Activated CD4-positive, CD25-positive, alpha-beta regulatory T cell treated with anti-CD3 and anti-CD28 coated beads, Interleukin-2, amount 50 U/mL, for 16 hours (primary cell): Measurements from ENCODE around the gene PHTF2.

ENCODE experiments used
- DNase-seq: peaks from one replicate; pipeline ENCODE4 v3.0.0-alpha.2; 2020; ENCODE audit warnings: low read depth, low spot score

PHTF2 gene

DNA sequence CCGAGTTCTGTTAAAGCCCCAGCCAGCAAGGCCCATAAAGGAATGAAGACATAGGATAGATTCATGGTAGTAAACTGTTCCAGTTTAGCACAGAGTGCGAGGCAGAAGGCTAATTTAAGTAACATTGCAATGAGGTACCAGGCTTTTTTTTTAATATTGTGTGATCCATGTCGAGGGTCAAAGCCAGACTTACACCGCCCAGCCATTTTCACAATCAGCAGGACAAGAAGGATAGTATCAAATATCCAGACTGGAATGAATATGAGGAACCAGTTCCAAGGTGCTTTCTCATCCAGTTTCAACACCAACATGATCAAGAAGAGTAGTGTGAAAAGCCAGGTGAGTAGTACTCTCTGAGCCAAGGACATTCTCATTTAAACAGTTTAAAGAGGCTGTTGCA lies 4.6 kb upstream of the PHTF2 start:
- no peak for DNase-seq

DNA sequence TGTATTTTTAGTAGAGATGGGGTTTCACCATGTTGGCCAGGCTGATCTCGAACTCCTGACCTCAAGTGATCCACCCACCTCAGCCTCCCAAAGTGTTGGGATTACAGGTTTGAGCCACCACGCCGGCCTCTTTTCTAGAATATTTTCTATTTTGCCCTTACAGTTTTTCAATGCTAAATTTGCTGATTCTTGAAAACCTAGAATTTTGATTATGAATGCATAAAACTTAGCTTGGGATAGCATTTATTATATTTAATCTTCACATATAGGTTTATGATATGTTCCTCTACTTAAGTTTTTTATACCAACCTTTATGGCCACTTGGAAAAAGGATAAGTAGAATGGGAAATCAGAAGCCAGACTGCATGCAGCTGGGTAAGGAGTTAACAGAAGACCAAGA lies 2.5 kb upstream of the PHTF2 start:
- no peak for DNase-seq

DNA sequence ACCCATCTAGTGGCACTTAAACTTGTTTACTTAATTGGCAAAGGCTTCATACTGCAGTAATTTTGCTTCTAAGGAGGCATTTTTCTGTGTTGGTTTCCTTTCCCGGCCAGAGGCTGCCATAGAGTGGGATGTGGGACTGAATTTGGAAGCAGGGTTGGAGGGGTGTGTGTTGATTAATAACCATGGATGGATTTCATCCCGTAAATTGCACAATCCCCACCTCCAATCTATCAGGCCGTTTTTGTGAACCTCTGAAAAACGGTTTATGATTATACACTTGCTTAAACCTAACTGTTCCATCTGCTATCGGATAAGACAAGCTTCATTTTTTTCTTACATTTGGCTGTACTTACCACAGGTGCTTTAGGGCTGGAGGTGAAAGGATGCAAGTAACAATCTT lies 1.6 kb upstream of the PHTF2 start:
- no peak for DNase-seq

DNA sequence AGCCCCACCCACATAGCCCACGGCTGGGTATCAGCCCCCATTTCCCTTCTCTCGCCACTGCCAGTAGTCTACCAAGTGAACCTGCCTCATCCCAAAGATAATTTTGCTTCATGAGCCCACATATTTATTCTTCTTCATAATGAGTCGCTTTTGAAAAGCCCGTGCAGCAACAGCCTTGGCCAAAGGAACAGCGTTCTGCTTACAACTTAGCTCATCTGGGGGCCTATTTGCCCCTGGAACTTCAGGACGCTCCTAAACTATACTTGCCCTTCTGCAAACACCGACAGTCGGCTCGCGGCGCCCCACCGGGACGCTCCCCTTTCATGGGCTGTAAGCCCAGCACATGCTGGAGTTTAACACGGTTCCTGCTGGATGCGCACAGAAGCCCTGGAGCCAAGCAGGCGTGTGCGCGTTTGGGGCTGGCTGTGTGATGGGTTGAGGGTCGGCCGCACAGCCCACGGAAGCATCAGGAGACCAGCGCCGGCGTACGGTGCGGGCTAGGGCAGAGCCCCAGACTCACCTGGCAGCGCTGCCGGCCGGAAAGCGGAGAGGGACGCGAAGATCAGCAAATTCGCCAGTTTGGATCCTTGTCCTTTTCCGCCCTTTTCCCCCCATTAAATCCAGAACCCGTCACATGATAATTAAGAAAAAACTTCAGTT lies 709 bp upstream of the PHTF2 start:
- no peak for DNase-seq

DNA sequence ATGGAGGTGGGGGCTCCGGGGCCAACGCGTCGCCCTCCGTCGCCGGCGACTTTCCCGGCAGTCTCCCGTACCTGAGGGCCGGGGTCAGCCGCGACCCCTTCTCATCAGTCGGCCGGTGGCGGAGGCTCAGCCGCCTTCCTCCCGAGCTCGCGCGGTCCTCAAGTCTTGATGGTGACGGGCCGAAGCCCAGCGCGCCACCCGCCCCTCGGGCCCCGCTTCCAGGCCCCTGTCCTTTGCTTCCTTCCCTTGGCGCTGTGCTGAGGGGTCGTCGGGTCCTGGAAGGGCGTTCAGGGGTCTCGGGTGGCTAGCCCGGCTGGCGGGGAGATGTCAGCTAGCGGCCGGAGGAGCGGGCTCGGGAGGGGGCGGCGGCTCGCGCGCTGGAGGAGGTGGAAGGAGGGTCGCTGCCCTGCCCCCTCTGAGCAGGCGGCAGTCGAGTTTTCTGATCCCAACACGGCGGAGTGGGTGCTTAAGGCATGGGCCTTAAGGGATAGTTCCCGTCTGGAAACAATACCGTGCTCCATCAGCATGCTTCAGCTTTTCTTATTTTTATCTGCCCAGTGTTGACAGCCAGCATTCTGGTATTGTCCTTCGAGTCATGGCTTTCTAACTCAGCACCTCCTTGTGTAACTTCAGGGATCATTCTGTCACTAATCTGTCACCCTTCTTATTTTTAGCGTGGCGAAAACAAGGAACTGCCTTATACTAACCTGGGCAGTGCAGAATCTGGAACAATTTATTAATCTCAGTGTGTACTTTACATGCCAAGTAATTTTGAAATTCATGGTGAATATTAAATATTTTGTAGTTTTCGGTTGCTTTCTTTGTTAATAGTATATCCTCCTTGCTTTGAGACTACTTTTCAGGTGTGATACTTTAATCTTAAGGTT lies 748 bp downstream of the PHTF2 start:
- no peak for DNase-seq

DNA sequence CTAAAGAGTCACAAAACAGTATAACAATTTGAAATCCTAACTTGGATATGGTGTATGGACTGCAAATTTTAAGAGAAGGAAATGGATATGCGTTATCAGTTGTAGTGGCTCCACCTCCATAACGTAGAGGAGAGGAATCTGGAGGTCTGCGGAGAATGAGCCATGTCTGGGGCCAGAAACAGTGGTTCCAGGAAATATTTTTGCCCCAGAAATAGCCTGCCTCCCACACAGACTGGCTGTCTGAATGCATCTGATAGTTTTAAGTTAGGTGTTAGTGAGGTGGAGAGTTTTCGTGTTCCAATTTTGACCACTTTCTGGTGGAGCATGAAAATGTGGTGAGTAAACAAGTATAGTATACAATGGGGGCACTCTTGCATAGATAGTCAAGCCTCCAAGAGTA lies 1.6 kb downstream of the PHTF2 start:
- no peak for DNase-seq

DNA sequence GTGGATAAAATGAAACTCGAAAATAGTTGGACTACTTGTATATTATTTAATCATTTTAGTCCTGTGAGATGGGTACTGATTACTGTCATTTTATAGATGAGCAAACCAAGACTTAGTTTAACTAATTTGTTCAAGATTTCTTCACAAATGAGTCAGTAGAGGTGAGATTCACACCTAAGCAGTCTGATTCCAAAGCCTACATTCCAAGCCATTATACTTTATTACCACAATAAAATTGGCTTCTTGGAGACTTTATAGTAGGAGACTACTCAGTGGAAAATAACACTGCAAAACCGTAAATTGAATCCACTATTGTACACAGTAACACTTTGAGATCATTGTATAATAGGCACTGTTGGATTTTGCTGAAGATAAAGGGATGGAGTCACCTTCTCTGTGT lies 2.2 kb downstream of the PHTF2 start:
- no peak for DNase-seq

DNA sequence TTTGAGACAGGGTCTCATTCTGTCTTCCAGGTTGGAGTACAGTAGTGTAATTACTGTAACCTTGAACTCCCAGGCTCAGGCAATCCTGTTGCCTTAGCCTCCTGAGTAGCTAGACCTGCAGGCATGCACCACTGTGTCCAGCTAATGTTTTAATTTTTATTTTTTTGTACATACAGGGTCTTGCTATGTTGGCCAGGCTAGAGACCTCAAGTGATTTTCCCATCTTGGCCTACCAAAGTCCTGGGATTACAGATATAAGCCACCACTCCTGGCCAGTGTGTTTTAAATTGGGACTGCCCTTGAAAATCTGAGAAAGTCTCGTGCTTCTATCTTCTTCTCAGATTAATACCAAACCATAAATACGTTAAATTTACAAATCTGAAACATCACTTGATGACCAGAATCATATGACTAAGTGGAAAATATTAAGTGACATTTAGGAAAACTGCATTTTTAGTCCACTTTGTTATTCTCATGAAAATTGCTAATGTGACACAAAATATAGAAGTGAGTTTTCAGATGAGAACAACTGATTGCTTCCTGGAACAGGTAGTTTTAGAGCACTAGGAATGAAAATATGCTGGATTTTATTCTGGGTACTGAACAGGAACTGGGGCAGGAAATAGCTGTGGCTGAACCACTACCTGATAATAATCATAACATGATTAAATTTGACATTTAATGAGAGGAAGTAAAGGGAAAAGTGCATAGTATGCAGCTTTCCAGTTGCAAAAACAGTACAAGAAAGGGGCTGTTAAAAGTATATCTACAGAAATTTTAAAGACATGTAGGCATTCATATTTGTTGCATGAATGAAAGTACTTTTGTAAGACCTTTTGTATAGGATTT lies 4.2 kb downstream of the PHTF2 start:
- no peak for DNase-seq

DNA sequence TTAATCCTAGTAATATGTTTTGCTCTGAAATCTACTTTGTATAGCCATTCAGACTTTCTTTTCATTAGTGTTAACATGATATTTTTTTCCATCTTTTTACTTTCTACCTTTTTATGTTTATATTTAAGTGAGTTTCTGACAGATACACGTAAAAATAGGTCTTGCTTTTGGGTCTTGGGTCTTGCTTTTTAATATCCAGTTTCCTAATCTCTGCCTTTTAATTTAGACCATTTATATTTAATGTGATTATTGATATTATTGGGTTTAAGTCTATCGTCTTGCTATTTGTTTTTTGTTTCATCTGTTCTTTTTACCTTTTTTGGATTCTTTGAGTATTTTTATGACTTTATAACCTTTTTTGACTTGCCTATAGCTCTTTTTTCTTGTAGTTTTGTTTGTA lies 7.9 kb downstream of the PHTF2 start:
- DNase-seq, result no peak

DNA sequence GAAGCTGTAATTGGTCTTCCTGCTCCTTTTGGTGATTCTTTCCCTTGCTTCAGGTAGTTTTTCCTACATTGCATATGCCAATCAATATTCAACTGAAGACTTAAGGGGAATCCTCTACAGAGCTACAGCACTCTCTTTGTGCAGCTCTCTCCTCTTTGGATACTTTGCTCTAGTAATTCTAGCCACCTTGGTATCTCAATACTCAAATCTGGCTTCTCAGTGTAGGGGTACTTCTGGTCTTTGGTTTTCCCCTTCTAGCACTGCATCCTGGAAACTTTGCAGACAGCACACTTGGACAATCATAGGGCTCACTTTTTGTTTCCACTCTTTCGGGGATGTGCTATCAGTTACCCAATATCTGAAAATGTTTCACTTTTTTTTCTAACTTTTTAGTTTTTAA lies 9.9 kb downstream of the PHTF2 start:
- DNase-seq, result no peak

DNA sequence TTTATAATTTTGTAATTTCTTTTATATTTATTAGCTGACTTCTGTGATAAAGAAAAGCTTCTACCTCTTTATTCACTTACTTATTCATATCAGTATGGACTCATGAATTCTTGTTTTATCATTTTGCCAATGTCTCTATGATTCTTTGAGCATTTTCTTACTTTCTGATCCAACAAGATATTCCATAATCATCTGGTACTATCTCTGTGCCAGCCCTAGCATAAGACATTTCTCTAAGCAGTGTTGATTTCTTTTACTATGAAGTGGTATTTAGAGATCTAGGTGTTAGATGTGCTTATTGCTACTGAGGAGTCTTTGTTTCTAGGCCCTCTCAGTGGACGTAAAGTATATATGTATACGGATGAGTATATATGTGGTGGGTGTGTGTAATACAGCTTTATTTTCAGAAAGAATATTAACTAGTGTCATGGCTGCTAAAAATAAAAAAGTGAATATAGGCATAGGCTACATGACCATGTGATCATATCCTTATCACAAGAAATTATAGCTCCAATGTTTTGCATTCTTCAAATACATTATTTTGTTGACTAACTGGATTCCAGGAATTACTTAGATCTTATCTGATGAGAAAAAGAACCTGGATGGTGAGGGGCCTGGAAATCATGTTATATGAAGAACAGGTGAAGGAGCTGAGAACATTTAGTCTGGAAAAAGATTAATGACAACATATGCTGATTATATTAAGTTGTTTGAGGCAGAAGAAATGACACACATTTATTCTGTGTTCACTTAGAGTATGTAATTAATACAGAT lies 13.1 kb downstream of the PHTF2 start:
- DNase-seq, result no peak

DNA sequence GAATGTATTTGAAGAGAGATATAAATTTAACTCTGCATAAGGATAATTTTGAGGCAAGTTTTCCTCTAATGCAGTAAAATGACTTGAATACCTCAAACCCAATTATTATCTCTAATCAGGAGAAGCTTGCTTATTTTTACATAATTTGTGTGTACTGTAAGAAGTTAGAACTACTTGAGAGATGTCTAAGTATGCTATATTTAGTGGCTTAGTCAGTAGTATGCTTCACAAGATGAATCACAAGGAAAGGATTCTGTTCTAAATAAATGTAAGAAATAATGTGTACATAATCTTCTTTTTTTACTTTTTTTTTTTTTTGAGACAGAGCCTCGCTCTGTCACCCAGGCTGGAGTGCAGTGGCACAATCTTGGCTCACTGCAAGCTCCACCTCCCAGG lies 13.7 kb downstream of the PHTF2 start:
- no peak for DNase-seq

DNA sequence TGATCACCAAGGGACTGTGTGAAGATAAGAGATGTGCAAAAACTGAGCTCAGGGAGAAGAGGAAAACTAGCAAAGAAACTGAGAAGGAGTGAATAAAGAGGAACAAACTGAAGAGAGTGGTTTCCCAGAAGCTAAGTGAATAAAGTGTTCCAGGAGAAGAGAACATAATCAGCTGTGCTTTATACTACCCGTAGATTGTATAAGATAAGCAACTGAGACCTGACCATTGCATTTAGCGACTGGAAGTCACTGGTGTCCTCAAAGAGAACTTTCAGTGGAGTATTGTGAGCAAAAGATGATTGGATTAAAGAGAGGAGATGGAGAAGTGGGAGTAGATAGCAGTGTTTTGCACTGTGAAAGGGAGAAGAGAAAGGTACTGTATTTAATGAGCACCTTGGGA lies 14.6 kb downstream of the PHTF2 start:
- no peak for DNase-seq

DNA sequence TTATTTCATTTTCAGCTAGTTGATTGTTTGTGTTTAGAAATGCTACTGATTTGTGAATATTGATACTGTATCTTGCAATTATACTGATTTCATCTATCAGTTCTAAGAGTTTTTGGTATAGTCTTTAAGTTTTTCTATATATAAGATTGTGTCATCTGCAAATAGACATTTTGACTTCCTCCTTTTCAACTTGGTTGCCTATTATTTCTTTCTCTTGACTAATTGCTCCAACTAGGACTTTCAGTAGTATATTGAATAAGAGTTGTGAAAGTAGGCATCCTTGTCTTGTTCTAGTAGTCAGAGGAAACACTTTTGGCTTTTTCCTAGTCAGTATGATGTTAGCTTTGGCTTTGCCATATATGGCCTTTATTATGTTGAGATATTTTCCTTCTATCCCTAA lies 20.4 kb downstream of the PHTF2 start:
- DNase-seq, result no peak

DNA sequence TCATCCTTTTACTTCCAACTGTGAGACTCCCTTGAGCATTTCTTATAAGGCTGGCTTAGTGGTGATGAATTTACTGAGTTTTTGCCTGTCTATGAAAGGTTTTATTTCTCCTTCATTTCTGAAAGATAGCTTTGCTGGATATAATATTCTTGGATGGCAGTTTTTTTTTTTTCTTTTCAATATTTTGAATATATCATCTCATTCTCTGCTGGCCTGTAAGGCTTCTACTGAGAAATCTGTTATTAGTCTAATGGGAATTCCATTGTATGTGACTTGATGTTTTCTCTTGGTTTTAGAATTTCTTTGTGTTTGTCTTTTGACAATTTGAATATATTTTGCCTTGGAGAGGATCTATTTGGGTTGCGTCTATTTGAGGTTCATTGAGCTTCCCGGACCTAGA lies 22.4 kb downstream of the PHTF2 start:
- no peak for DNase-seq

DNA sequence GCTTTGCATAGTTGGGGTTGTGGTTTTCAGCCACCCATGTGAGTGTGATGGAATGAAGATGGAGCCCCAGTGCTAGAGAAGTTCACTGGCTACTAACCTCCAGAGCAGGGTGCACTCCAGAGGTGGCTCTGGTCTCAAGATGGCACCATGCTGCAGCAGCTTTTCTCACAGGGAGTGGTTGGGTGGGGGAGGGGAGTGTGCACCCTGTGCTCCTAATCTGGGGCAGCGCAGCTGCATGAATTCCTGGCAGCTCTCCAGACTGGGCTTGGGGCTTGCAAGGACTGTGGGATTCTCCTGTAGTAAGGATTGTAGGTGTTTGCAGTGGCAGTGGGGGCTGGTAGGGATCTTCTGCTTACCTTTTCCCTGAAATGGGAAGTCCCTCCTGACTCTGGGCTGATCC lies 23.7 kb downstream of the PHTF2 start:
- DNase-seq, result no peak

DNA sequence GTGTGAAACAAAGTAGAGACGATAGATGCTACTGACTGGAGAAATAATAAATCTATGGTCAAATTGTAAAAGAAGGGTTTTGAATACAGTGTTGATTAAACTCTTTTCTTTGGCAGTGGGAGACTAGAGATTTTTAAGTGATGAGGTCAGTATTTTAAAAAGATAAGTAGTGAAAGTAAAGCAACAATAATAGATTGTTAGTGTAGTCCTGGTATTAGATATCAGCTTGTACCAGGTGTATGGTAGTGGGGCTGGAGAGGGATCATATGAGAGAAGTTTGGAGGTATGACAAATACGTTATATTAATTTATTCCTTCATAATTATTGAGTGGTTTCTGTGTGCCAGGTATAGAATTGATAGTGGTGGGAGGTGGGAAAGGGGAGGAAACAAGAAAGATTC lies 25.2 kb downstream of the PHTF2 start:
- no peak for DNase-seq

DNA sequence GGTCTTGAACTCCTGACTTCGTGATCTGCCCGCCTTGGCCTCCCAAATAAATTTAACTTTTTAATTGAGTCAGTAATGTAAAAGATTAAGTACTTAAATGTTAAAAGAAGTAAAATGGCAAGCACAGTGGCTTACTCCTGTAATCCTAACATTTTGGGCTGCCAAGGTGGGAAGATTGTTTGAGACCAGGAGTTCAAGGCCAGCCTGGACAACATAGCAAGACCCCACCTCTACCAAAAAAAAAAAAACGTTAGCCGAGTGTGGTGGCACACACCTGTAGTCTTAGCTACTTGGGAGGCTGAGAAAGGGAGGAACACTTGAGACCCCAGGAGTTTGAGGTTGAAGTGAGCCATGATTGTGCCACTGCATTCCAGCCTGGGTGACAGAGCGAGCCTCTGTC lies 26.1 kb downstream of the PHTF2 start:
- no peak for DNase-seq

DNA sequence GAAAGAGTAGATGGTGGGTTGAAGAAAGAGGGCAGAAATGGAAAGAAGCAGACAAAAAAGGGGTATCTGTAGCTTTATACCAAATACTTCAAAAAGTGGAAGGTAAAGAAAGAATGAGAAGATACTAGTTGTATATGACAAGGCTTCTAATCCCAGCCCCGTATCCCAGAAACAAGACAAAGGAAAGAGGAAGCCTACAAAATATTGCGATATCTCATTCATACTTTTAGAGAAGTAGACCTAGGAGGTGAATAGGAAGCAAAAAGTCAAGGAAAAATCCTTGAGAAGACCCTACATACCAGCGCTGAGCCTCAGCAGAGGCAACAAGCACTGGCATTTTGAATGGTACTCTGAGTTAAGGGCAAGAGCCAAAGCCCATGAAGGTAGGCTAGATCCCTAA lies 26.6 kb downstream of the PHTF2 start:
- DNase-seq, result no peak

DNA sequence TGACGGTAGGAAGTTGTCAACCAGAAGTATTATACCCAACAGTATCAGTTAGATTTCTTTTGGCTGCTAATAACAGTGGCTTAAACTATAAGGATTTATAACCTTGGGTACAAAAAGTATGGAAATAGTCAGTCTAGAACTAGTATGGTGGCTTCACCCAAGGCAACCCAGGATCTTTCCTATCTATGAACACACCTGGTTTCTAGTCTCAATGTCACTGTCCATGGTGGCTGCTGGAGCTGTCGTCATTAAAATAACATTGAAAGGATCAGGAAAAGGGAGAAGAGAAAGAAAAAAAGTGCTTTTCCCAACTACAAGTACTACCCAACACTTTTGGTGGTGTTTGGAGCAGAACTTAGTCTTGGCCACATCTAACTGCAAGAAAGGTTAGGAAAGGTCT lies 27.7 kb downstream of the PHTF2 start:
- no peak for DNase-seq

DNA sequence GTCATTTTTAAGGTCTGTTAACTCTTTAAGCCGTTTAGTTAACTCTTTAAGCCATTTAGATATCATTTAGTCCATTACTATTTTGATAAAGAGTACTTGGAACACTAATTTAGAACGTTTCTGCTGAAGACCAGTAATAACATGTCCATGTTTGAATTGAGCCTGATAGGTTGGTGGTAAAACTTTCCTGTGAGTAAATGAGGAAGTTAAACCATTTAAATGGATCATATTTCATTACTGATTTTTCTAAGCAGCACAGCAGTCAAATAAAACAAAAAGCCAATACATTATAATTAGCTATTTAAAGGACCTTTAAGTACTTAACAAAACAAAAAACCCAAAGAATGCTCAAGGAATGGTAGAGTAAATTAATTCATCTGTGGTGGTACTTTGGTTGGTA lies 29.4 kb downstream of the PHTF2 start:
- DNase-seq, result no peak
